ENCODE measurements around the gene APPL2.

APPL2 gene, protein sequence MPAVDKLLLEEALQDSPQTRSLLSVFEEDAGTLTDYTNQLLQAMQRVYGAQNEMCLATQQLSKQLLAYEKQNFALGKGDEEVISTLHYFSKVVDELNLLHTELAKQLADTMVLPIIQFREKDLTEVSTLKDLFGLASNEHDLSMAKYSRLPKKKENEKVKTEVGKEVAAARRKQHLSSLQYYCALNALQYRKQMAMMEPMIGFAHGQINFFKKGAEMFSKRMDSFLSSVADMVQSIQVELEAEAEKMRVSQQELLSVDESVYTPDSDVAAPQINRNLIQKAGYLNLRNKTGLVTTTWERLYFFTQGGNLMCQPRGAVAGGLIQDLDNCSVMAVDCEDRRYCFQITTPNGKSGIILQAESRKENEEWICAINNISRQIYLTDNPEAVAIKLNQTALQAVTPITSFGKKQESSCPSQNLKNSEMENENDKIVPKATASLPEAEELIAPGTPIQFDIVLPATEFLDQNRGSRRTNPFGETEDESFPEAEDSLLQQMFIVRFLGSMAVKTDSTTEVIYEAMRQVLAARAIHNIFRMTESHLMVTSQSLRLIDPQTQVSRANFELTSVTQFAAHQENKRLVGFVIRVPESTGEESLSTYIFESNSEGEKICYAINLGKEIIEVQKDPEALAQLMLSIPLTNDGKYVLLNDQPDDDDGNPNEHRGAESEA

DNA sequence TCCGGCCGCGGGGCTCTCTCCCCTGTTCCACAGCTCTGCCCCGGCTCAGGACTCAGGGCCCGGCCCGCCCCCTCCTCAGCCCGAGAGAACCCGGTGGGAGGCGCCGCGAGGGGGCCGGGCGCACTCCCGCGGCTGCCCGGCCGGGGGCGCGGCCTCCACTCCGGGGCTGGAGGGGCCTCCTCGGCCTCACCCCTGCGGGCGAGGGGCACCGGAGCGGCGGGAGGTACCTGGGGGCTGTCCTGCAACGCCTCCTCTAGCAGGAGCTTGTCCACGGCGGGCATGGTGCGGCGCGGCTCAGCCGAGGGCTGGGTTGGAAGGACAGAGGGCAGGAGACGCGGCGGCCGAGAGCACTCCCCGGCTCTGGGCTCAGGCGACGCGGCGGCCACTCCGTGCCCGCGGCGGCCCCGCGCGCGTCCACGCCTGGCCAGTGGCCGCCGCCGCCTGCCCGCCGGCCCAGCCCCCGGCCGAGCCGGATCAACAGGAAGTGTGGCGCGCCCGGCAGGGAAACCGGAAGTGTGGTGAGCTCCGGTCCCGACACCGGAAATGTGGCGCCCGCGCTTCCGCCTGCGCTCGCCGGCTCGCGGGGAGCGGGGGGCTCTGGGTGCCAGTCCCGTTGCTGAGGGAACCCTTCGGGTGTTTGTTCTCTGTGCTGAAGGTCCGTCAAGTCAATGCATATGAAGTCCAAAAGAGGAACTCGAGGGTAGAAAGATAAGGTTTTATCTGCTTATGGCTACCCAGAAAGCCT, at the start of gene APPL2:
Gene APPL2, minus strand, starts transcription at position 443 of the 745 bp plus-strand sequence. Its CDS starts 162 bp downstream, at position 281.
- DNase-seq (ENCODE audit: low spot score) = peak; percentile 92

DNA sequence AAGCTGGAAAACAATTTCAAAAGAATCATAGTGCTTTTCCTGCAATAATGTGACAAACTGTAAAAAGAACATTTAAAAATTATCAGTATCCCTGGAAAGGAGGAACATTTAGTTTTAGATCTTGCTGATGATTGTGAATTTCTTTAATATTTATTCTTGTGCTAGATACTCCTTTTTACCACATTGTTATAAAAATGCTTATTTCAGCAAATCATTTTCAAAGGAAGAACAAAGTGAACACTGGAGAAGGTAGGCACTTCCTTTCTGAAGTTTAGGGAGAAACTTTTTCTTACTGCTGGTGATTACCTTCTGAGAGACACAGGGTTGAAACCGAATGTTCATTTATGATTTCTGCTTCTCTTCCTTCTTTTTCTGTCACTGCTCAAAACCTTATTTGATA, 49.4 kb upstream of the APPL2 start:
- DNase-seq (ENCODE audit: low spot score) = no peak

- DNase-seq (ENCODE audit: low spot score) = no peak
Measured at GRCh38 chr12:105281694-105282049, 45.7 kb upstream of the APPL2 start.

GRCh38 chr12:105280966-105281693, 45.2 kb upstream of the APPL2 start:
- DNase-seq (ENCODE audit: low spot score) = no peak

- peak; percentile 1 for DNase-seq (ENCODE audit: low spot score)
Measured at GRCh38 chr12:105279460-105280056, 43.6 kb upstream of the APPL2 start.

- no peak for DNase-seq (ENCODE audit: low spot score)
Measured at GRCh38 chr12:105278043-105278697, 42.2 kb upstream of the APPL2 start.

DNA sequence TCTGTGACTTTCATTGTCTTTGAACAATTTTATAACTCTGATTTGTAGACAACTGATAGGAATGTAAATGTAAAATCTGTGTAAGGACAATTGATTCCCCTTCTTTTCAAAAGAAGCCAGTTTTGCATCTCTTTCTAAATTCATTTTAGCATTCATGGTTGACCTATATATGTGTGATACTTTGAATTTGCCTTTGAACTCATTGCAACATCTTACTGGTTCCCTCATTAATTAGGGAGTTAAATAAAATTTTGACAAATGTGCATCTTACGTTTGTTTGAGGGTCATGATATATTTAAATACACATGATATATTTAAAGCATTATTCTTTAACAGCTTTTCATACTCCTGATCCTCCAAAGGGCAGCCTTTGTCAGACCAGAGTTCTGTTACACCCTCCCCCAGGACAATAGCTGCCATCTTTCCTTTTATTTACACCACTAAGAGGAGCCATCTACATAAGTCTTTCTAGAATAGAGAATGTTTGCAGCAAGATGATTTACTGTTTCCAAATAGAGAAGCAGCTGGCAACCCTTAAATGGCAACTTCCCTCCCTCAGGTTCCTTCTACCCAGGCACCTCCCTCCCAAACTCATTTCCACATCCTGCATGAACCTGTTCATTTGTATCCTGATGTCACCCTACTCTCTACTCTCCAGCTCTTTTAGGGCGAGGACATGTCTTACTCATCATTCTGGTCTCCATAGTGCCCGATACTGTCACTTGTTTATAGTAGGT, 40.2 kb upstream of the APPL2 start:
- DNase-seq (ENCODE audit: low spot score) = no peak

DNA sequence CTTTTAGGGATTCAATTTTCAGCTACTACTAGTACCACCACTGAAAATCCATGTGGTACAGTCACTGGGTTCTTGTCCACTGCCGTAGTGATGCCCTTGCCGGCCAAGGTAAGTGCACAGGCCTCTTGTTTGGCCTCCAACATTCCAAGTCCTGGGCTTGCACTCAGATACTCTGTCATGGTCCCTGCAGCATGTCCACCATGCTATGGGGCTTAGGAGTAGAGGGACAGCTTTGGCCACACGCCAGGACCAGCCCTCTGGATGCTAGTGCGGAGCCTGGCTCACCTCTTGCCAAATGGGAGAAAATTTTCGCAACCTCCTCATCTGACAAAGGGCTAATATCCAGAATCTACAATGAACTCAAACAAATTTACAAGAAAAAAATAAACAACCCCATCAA, 38.6 kb upstream of the APPL2 start:
- no peak for DNase-seq (ENCODE audit: low spot score)

DNA sequence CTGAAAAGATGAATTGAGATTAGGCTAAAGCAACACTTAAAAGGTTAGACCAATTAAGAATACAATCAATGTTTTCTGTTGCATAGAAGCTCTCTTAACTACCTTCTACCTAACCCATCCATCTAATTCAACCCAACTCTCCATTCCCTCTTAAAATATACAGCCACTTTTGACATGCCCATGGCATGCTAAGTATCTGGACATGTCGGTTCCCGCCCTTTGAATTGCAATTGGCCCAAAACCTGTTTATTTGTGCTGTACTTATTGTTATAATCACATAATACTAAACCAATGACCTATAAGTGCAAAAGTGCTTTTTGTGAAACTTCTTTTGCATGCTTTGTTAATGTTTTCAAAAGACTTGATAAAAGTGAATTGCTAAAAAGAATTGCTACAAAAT, 37.6 kb upstream of the APPL2 start:
- DNase-seq (ENCODE audit: low spot score) = no peak

- no peak for DNase-seq (ENCODE audit: low spot score)
Measured at GRCh38 chr12:105272814-105273416, 36.9 kb upstream of the APPL2 start.

DNA sequence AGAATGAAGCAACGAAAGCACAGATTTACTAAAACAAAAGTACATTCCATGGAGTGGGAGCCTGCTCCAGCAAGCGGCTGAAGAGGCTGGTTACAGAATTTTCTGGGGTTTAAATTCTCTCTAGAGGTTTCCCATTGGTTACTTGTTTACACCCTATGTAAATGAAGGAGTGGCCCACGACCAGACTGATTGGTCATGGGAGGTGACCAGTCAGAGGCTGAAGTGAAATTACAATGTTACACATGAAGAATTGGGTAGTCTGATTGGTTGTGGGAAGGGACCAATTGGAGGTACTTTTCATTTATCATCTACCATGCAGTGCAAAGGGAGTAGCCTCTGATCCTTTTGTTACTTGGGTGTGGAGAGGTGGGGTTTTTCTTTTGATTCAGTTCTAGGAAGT, 36.2 kb upstream of the APPL2 start:
- DNase-seq (ENCODE audit: low spot score) = no peak

DNA sequence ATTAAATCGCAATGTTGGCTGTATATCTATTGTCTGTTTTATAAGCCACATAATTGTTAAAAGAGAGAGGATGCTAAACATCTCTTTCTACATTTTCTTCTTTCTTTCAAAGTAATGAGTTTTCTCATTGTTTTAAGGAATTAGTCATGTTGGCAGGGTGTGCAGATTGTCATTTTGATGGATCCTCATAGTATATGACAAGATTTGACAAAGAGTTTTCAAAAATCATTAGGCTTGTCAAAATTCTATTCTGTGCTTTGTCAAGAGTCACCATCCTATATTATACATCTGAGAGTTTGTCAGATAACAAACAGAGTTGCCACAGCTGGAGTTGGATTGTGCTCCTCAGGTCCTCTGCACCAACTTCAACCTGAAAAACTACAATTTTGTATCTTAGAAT, 35.4 kb upstream of the APPL2 start:
- DNase-seq (ENCODE audit: low spot score) = no peak

DNA sequence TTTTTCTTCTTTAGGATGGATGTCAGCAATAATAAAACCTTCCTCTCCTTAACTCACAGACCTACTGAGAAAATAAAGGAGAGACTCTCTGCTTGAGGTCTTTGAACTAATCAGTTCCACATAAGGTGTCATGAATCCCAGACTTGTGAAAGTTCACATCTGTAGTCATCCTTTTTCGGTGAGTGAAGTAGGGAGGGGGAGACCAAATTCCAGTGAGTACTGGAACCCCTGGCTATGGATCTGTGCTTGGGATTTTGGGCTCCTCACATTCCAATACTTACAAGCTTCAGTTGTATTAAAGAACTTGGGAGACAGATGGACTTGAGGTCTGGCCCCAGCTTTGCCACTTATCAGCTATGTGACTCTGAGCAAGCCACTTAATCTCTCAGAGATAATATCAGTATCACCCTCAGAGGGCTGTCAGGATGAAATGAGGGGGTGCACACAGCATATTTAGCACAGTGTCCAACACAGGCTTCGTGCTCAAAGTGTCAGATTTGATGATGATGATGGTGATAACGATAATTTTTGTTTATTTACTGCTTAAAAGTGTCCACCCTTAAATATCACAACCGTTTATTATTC, 34.8 kb upstream of the APPL2 start:
- DNase-seq (ENCODE audit: low spot score) = no peak

- DNase-seq (ENCODE audit: low spot score) = no peak
Measured at GRCh38 chr12:105267711-105268110, 31.7 kb upstream of the APPL2 start.

DNA sequence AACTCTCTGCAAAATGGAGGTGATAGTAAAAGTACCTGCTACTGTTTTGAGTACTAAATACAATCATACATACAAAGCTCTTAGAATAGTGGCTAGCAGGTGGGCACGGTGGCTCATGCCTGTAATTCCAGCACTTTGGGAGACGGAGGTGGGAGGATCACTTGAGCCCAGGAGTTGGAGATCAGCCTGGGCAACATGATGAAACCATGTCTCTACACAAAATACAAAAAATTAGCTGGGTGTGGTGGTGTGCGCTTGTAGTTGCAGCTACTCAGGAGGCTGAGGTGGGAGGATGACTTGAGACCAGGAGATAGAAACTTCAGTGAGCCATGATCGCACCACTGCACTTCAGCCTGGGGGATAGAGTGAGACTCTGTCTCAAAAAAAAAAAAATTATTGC, 28.8 kb upstream of the APPL2 start:
- no peak for DNase-seq (ENCODE audit: low spot score)

DNA sequence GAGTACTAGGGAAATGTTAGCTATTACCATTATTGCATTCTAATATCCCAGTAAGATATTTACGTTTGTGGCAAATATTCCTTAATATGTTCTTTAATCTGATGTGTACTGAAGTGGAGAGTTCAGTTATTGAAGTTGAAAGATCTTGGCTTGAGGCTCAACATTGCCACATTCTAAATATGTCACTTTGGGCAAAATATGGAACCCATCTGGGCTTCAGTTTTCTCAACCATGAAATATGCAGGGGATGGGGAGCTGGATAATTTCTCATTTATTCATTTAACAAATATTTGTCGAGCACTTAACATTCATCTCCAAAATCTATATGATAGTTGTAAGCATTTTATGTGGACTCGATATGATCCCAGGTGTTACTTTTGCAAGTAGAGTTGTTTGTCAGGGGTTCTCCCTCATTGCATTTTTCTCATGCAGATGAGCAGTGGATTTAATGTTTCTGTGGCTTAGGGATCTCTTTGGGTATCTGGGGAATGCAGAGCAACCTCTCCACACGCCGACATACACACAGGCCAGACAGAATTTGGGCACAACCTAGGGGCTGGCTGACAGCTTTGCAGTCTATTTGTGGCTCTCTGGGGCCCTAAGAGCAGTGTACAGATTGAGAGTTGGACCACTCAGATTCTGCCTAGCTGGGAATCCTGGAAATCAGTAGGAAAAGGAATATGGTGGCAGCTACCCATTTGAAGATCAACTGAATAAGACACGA, 26.6 kb upstream of the APPL2 start:
- DNase-seq (ENCODE audit: low spot score) = no peak

DNA sequence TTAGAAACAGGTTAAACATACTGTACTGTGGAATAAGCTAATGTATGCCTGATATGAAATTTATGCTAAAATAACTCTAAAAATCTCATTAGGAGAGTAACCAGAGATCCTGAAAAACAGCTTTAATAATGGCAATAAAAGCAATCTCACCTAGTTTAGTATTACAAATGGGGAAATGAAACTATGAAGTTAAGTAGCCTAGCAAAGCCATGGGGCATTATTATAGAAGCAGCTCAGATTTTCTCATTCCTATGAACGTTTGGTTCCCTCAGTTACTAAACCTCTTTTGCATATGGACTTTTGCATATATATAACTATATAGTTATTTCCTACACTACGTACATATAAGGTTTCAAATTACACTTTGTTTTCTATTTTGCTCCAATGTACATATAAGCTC, 25.0 kb upstream of the APPL2 start:
- no peak for DNase-seq (ENCODE audit: low spot score)

DNA sequence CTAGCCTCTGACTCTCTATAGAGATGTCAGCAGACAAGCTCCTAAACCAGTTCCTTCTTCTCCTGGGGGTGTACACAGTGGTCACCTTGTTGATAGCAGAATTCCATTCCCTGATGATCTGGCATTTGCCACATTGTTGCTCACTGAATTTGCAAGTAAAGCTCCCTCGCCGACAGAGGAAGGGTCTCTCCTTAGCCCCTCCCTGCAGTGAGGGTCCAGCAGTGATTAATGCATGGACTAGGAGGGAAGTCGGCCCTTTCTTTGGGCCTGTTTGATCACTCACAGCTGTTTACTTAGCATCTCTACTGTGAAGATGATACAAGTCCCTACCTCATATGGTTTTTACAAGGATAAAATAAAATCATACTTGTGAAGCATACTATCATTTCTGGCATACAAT, 23.3 kb upstream of the APPL2 start:
- DNase-seq (ENCODE audit: low spot score) = no peak

- no peak for DNase-seq (ENCODE audit: low spot score)
Measured at GRCh38 chr12:105257321-105257728, 21.4 kb upstream of the APPL2 start.

All from putamen (tissue), 1 donor.